K562 (cell line): ENCODE measurements around the gene WNK1.

Experiments
- CBX2 ChIP-seq: fragments of 200-600 bp; sonication (generic); IDR thresholded peaks from one replicate; pipeline ENCODE4 v1.6.1; 2012; ENCODE audit warnings: mild to moderate bottlenecking, low read length, inconsistent platforms; ENCODE audit not compliant: insufficient read depth, poor library complexity, severe bottlenecking
- CTCF ChIP-seq, 3 experiments: IDR thresholded peaks in 2 of 3; conservative IDR thresholded peaks in 1 of 3; 2 replicates each; pipeline ENCODE4 v1.5.1; 2011 to 2012; ENCODE audit warnings: low read length in 3 of 3, mild to moderate bottlenecking in 3 of 3, control low read depth in 2 of 3, improper control_type of control experiment in 1 of 3, inconsistent platforms in 1 of 3, low read depth in 1 of 3, mixed read lengths in 1 of 3, moderate library complexity in 1 of 3; ENCODE audit not compliant: insufficient read depth in 2 of 3
- ESRRA ChIP-seq: fragments of 450-650 bp; IDR thresholded peaks from 2 replicates; pipeline ENCODE4 v1.6.1; 2014; ENCODE audit warnings: low read depth, mild to moderate bottlenecking, moderate library complexity, borderline replicate concordance
- FOXK1 ChIP-seq: sonication (generic); formaldehyde crosslinking; IDR thresholded peaks from 2 replicates; pipeline ENCODE4 v1.8.0; 2022; ENCODE audit warnings: missing genetic modification reagents, mild to moderate bottlenecking, borderline replicate concordance
- HNRNPH1 ChIP-seq: fragments of 200-400 bp; formaldehyde crosslinking; optimal IDR thresholded peaks from 2 replicates; pipeline ENCODE3; 2017; ENCODE audit warnings: low read depth, mild to moderate bottlenecking, low read length, moderate library complexity
- HNRNPUL1 ChIP-seq: fragments of 200-400 bp; formaldehyde crosslinking; IDR thresholded peaks from 2 replicates; pipeline ENCODE4 v1.6.1; 2017; ENCODE audit warnings: low read length
- MAX ChIP-seq: sonication (generic); formaldehyde crosslinking; IDR thresholded peaks from 2 replicates; pipeline ENCODE4 v1.9.0; 2022; ENCODE audit warnings: mild to moderate bottlenecking, missing genetic modification reagents
- MYC ChIP-seq, 2 experiments: fragments of 250-450 bp in 1 of 2; sonication (Bioruptor Pico) in 1 of 2; IDR thresholded peaks; 2 replicates each; pipeline versions ENCODE4 v1.5.1 to v1.6.1; 2012 to 2021; ENCODE audit warnings: low read depth in 2 of 2, borderline replicate concordance in 1 of 2, improper control_type of control experiment in 1 of 2, low read length in 1 of 2, mild to moderate bottlenecking in 1 of 2, moderate library complexity in 1 of 2
- NEUROD1 ChIP-seq: fragments of 150-350 bp; IDR thresholded peaks from 2 replicates; pipeline ENCODE4 v1.6.1; 2014; ENCODE audit warnings: borderline replicate concordance, low read length, low read depth; ENCODE audit not compliant: partially characterized antibody
- NR2C1 ChIP-seq, 2 experiments: fragments of 450-650 bp; IDR thresholded peaks; 2 replicates each; pipeline ENCODE4 v1.6.1; 2017; ENCODE audit warnings: mild to moderate bottlenecking in 2 of 2, antibody characterized with exemption in 1 of 2, inconsistent platforms in 1 of 2, missing compliant biosample characterization in 1 of 2, missing genetic modification characterization in 1 of 2
- PHF21A ChIP-seq: fragments of 450-650 bp; IDR thresholded peaks from 2 replicates; pipeline ENCODE4 v1.6.1; 2017; ENCODE audit warnings: low read depth, borderline replicate concordance
- SP1 ChIP-seq: sonication (generic); formaldehyde crosslinking; IDR thresholded peaks from 2 replicates; pipeline ENCODE4 v1.8.1; 2022; ENCODE audit warnings: mild to moderate bottlenecking, missing genetic modification reagents
- ZBTB7A ChIP-seq: IDR thresholded peaks from 2 replicates; pipeline ENCODE4 v1.6.1; 2011; ENCODE audit warnings: low read depth, mild to moderate bottlenecking, low read length, moderate library complexity, borderline replicate concordance; ENCODE audit not compliant: control insufficient read depth

GRCh38 chr12:739349-739748, 13.0 kb upstream of the WNK1 start:
- no peak for TF ChIP-seq ZBTB7A
- TF ChIP-seq CTCF (IDR thresholded peaks at IDR 0.05 in 2 of 3, conservative IDR thresholded peaks at IDR 0.05 in 1 of 3; ENCODE audit: insufficient read depth in 2 of 3, low read depth in 1 of 3, low read length in 3 of 3): no peak
- no peak for TF ChIP-seq NEUROD1
- no peak for TF ChIP-seq MAX
- TF ChIP-seq FOXK1 (CRISPR knock-in tag): no peak
- no peak for TF ChIP-seq NR2C1 (IDR thresholded peaks at IDR 0.05)
- TF ChIP-seq NR2C1 (tag; IDR thresholded peaks at IDR 0.05): no peak
- TF ChIP-seq PHF21A: no peak
- no peak for TF ChIP-seq MYC (IDR thresholded peaks at IDR 0.05; ENCODE audit: low read depth, low read length)
- no peak for TF ChIP-seq MYC (CRISPR knock-in tag; IDR thresholded peaks at IDR 0.05; ENCODE audit: borderline replicate concordance, low read depth)
- TF ChIP-seq SP1 (CRISPR knock-in tag): no peak
- TF ChIP-seq HNRNPH1: no peak
- no peak for TF ChIP-seq HNRNPUL1
- no peak for TF ChIP-seq ESRRA
- no peak for TF ChIP-seq CBX2
